GM12864 (cell line): Measurements from ENCODE around the gene CFAP70.

Experiments used
- DNase-seq: peaks from one replicate; pipeline ENCODE4 v3.0.0-alpha.2; 2011; ENCODE audit warnings: low read depth
- H3K4me3 ChIP-seq: 2 replicates; pipeline ENCODE4 v1.5.1; 2011; ENCODE audit warnings: mild to moderate bottlenecking, low read depth, low read length, control low read depth
- CTCF ChIP-seq: IDR thresholded peaks from 2 replicates; pipeline ENCODE4 v1.5.1; 2011; ENCODE audit warnings: low read depth, mild to moderate bottlenecking, moderate library complexity, low read length, control low read depth, inconsistent platforms; ENCODE audit errors: missing control alignments

Gene CFAP70

GRCh38 chr10:73358331-73359279 is at the start of gene CFAP70:
TSS of gene CFAP70 (minus strand) at chr10:73358864. CDS start at chr10:73354796, 4,068 bp downstream.
- H3K4me3 ChIP-seq = peak within 1 kb of the TSS; percentile 76
- DNase-seq = peak; percentile 95
- TF ChIP-seq CTCF = no peak

- DNase-seq = no peak
- no peak for TF ChIP-seq CTCF
- H3K4me3 ChIP-seq = no peak overlapping the region
Observed at GRCh38 chr10:73408061-73408460, 49.4 kb upstream of the CFAP70 start.

GRCh38 chr10:73407495-73407894 is 48.8 kb upstream of the CFAP70 start:
- no peak for DNase-seq
- no peak overlapping the region for H3K4me3 ChIP-seq
- no peak for TF ChIP-seq CTCF

- TF ChIP-seq CTCF = no peak
- no peak for DNase-seq
- no peak overlapping the region for H3K4me3 ChIP-seq
Observed at GRCh38 chr10:73406846-73407245, 48.2 kb upstream of the CFAP70 start.

GRCh38 chr10:73405556-73405955 is 46.9 kb upstream of the CFAP70 start:
- DNase-seq = no peak
- no peak for TF ChIP-seq CTCF
- H3K4me3 ChIP-seq = no peak overlapping the region

- H3K4me3 ChIP-seq = no peak overlapping the region
- no peak for DNase-seq
- no peak for TF ChIP-seq CTCF
Observed at GRCh38 chr10:73404690-73405089, 46.0 kb upstream of the CFAP70 start.
